H1 (cell line): ENCODE data around the gene VWA5B2. TPM values are rescaled to one million over a fixed set of nuclear protein-coding genes. Genes with fewer than 3 reads are reported as not detected.

Experiments used
- KDM5A ChIP-seq: fragments of 200-600 bp; IDR thresholded peaks from 2 replicates; pipeline ENCODE4 v1.7.1; 2012; ENCODE audit warnings: mild to moderate bottlenecking, low read length, inconsistent platforms, mixed read lengths
- RBBP5 ChIP-seq: IDR thresholded peaks from 2 replicates; pipeline ENCODE4 v1.7.1; 2012; ENCODE audit warnings: low read depth, mild to moderate bottlenecking, inconsistent platforms, low read length, moderate library complexity, borderline replicate concordance
- RNF2 ChIP-seq: fragments of 200-900, 300-1000 bp; sonication (generic); IDR thresholded peaks from 2 replicates; pipeline ENCODE4 v1.7.1; 2016; ENCODE audit warnings: borderline replicate concordance, low read depth, mild to moderate bottlenecking, antibody characterized with exemption, low read length; ENCODE audit not compliant: poor library complexity, severe bottlenecking; ENCODE audit errors: missing control alignments
- polyA plus RNA-seq, 7 experiments: library from polyadenylated mRNA; depleted of rRNA in 3 of 7; stranded (reverse) in 5 of 7; unstranded in 2 of 7; fragments of >200 nt in 5 of 7; fragments of 200-250 nt in 2 of 7; gene quantifications; 1 replicate in 5 of 7; 2 replicates in 1 of 7; 4 replicates in 1 of 7; pipeline versions ENCODE4 v1.2.1 to v1.2.3, GENCODE V29; 2011 to 2013; ENCODE audit warnings: missing spikeins in 2 of 7, mixed read lengths in 2 of 7
- total RNA-seq: library from RNA; stranded (reverse); fragmentation: NEBNext Ultra II Directional; extraction: Animal tissue kit (Norgen Biotek cat#: 25700); gene quantifications from 2 replicates; pipeline ENCODE4 v1.2.1, GENCODE V29; 2021
- TF ChIP-seq, protein P1 (sequence below): fragments of 300-600 bp; sonication (generic); IDR thresholded peaks from 2 replicates; pipeline ENCODE4 v1.7.1; 2012; ENCODE audit warnings: low read length, moderate library complexity, mild to moderate bottlenecking, inconsistent platforms; ENCODE audit not compliant: insufficient replicate concordance

Gene VWA5B2
- total and polyA plus RNA-seq, 2 of the 8 experiments (the other 6 are each of a cell fraction or from before 2014, with no cell fraction given): 0.53 to 0.56 TPM

DNA sequence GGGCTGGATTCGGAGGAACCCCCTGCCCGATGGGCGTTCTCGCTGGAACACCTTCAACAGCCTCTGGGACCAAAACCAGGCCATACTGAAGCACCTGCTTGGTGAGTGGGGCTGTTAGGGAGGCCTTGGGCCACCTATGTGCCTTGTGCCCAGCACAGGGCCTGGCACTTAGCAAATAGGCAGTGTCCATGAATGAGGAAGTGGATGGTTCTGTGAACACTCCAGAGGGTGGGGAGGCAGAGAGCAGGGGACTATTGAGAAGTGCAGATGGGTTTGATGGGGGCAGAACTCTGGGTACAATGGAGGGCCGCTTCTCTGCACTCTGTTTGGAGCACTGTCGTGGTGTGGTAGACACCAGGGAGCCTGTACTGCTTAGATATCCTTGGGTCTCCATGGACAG is 48.0 kb downstream of the VWA5B2 start (continued):
- no peak for TF ChIP-seq RNF2
- TF ChIP-seq, protein P1, sequence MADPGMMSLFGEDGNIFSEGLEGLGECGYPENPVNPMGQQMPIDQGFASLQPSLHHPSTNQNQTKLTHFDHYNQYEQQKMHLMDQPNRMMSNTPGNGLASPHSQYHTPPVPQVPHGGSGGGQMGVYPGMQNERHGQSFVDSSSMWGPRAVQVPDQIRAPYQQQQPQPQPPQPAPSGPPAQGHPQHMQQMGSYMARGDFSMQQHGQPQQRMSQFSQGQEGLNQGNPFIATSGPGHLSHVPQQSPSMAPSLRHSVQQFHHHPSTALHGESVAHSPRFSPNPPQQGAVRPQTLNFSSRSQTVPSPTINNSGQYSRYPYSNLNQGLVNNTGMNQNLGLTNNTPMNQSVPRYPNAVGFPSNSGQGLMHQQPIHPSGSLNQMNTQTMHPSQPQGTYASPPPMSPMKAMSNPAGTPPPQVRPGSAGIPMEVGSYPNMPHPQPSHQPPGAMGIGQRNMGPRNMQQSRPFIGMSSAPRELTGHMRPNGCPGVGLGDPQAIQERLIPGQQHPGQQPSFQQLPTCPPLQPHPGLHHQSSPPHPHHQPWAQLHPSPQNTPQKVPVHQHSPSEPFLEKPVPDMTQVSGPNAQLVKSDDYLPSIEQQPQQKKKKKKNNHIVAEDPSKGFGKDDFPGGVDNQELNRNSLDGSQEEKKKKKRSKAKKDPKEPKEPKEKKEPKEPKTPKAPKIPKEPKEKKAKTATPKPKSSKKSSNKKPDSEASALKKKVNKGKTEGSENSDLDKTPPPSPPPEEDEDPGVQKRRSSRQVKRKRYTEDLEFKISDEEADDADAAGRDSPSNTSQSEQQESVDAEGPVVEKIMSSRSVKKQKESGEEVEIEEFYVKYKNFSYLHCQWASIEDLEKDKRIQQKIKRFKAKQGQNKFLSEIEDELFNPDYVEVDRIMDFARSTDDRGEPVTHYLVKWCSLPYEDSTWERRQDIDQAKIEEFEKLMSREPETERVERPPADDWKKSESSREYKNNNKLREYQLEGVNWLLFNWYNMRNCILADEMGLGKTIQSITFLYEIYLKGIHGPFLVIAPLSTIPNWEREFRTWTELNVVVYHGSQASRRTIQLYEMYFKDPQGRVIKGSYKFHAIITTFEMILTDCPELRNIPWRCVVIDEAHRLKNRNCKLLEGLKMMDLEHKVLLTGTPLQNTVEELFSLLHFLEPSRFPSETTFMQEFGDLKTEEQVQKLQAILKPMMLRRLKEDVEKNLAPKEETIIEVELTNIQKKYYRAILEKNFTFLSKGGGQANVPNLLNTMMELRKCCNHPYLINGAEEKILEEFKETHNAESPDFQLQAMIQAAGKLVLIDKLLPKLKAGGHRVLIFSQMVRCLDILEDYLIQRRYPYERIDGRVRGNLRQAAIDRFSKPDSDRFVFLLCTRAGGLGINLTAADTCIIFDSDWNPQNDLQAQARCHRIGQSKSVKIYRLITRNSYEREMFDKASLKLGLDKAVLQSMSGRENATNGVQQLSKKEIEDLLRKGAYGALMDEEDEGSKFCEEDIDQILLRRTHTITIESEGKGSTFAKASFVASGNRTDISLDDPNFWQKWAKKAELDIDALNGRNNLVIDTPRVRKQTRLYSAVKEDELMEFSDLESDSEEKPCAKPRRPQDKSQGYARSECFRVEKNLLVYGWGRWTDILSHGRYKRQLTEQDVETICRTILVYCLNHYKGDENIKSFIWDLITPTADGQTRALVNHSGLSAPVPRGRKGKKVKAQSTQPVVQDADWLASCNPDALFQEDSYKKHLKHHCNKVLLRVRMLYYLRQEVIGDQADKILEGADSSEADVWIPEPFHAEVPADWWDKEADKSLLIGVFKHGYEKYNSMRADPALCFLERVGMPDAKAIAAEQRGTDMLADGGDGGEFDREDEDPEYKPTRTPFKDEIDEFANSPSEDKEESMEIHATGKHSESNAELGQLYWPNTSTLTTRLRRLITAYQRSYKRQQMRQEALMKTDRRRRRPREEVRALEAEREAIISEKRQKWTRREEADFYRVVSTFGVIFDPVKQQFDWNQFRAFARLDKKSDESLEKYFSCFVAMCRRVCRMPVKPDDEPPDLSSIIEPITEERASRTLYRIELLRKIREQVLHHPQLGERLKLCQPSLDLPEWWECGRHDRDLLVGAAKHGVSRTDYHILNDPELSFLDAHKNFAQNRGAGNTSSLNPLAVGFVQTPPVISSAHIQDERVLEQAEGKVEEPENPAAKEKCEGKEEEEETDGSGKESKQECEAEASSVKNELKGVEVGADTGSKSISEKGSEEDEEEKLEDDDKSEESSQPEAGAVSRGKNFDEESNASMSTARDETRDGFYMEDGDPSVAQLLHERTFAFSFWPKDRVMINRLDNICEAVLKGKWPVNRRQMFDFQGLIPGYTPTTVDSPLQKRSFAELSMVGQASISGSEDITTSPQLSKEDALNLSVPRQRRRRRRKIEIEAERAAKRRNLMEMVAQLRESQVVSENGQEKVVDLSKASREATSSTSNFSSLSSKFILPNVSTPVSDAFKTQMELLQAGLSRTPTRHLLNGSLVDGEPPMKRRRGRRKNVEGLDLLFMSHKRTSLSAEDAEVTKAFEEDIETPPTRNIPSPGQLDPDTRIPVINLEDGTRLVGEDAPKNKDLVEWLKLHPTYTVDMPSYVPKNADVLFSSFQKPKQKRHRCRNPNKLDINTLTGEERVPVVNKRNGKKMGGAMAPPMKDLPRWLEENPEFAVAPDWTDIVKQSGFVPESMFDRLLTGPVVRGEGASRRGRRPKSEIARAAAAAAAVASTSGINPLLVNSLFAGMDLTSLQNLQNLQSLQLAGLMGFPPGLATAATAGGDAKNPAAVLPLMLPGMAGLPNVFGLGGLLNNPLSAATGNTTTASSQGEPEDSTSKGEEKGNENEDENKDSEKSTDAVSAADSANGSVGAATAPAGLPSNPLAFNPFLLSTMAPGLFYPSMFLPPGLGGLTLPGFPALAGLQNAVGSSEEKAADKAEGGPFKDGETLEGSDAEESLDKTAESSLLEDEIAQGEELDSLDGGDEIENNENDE: no peak
- TF ChIP-seq RBBP5: no peak
- TF ChIP-seq KDM5A: no peak
- TF ChIP-seq, all 59 proteins: peak for 0
